GM19193 (cell line): ENCODE measurements around the gene OR5C1.

Experiments
- POLR2A ChIP-seq: IDR thresholded peaks from 4 replicates; pipeline ENCODE4 v1.6.1; 2011; ENCODE audit not compliant: insufficient read depth, insufficient read length; ENCODE audit errors: extremely low read depth

The OR5C1 gene

DNA sequence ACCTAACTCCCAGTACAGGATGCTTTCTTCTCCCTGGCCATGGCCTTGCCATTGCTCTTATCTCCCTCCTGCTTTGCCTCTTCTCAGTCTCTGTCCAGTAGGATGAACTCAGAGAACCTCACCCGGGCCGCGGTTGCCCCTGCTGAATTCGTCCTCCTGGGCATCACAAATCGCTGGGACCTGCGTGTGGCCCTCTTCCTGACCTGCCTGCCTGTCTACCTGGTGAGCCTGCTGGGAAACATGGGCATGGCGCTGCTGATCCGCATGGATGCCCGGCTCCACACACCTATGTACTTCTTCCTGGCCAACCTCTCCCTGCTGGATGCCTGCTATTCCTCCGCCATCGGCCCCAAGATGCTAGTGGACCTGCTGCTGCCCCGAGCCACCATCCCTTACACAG, at the start of gene OR5C1:
TSS of gene OR5C1 (plus strand) at position 103 of the 400 bp plus-strand sequence. CDS start at position 103, 0 bp downstream.
- TF ChIP-seq POLR2A: no peak

- TF ChIP-seq POLR2A: no peak
Measured at GRCh38 chr9:122742003-122742402, 46.7 kb upstream of the OR5C1 start, which contains the start of gene OR1L6. Gene OR1L6, plus strand, starts transcription at chr9:122742303. Its CDS starts 7,545 bp downstream, at chr9:122749848.

- no peak for TF ChIP-seq POLR2A
Measured at GRCh38 chr9:122754825-122755224, 33.9 kb upstream of the OR5C1 start.

- TF ChIP-seq POLR2A: no peak
Measured at GRCh38 chr9:122767817-122768216, 20.9 kb upstream of the OR5C1 start.

- TF ChIP-seq POLR2A: no peak
Measured at GRCh38 chr9:122777052-122777451, 11.7 kb upstream of the OR5C1 start.

DNA sequence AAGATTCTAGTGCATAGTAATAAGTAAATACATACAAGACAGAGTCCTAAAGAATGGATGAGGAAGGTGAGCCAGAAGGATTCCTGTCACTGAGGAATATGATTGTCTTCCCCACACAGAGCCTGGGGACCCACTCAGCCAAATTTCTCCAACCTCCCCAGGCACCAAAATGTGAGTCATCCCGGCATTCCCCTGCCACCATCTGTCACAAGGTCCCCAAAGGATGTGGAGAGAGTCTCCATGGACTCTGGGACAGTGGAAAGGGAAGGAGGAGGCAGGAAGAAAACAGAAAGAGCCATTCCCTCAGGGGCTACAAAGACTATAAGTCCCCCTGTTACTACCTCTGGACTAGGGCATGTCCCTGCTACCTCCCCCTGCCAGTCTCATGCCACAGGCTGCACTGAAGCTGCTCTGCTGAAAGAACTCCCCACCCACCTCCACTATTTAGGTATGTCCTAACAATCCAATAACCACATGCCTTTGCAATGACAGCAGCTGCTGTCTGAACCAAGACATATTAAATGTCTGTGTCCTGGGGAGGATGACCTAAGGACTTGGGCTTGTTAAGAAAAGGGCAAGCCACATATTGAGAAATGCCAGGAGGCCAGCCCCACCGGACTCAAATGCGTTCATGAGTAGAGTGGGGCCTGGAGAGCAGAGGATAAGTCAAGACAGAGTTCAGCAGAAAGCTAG, 10.7 kb upstream of the OR5C1 start:
- TF ChIP-seq POLR2A: no peak

DNA sequence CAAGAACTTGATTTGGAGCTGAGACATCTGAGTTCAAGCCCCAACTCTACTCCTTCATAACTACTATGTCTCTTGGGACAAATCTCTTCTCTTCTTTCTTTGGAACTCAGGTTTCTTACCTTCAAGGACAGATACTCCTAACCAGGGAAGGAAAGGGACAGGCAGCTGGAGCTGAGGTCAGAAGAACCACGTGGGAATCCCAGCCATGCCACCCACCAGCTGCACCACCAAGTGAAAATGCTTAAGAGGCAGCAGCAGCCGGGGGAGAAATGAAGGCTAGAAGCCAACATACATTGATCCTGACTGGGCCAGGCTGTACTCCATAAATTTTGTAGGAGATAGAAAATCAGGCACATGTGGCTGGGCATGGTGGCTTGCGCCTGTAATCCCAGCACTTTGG, 9.6 kb upstream of the OR5C1 start:
- no peak for TF ChIP-seq POLR2A

GRCh38 chr9:122780026-122780425, 8.7 kb upstream of the OR5C1 start:
- TF ChIP-seq POLR2A: no peak

- no peak for TF ChIP-seq POLR2A
Measured at GRCh38 chr9:122781671-122782070, 7.1 kb upstream of the OR5C1 start.

DNA sequence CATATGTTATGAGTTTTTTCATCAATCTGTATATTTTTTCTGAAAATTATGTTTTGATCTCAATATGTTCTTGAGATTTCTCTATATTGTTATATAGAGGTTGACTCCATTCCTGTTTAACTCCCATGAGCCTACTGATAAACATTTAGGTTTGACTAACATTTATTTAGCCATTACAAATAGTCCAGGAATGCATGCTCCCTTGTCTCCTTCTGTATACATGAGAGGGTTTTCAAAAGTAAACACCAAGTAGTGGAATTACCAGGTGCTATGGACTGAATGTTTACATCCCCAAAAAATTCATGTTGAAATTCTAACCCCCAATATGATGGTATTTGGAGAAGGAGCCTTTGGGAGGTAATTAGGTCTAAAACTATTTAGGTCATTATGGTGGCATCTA, 3.5 kb upstream of the OR5C1 start:
- no peak for TF ChIP-seq POLR2A

DNA sequence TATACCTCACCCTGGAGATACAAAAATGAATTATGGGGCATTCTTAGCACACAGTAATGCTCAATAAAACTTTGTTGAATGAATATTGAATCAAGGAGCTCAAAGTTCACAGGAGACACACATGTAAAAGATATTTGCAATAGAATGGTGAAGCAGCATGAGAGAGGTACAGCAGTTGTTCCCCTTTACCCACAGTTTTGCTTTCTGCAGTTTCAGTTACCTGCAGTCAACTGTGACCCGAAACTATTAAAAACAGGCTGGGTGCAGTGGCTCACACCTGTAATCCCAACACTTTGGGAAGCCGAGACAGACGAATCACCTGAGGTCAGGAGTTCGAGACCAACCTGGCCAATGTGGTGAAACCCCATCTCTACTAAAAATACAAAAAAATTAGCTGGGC, 2.4 kb upstream of the OR5C1 start:
- TF ChIP-seq POLR2A: no peak

GRCh38 chr9:122789256-122790046, 718 bp downstream of the OR5C1 start:
- no peak for TF ChIP-seq POLR2A

DNA sequence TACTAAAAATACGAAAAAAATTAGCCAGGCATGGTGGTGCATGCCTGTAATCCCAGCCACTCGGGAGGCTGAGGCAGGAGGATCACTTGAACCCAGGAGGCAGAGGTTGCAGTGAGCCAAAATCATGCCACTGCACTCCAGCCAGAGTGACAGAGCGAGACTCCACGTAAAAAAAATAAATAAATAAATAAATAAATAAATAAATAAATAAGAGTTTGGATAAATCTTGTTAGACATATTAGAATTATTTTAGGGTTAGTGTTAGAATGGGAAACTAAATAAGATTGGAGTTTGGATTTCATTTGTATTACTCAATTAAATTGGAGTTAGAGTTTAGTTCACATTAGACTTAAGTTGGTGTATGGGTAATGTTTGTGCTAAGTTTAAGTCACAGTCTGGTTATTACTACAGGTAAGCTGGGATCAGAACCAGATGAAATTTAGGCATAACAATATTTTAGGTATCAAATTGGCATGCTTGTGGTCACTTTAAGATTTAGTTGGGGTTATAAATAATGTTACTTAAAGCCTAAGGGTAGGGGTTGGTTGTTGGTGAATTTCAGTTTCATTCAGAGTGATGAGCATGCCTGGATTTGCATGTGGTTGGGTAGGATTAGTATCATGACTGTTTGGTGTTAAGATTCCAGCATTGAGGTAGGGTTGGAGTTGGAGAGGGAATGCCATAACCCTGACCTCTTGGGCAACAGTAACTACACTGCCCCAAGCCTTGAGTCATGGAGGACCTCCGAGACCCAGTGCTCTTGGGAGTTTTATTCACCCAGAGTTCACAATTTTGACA, 3.3 kb downstream of the OR5C1 start:
- TF ChIP-seq POLR2A: no peak

GRCh38 chr9:122797316-122798063, 8.8 kb downstream of the OR5C1 start:
- no peak for TF ChIP-seq POLR2A
